H1 (cell line): Measurements from ENCODE around the gene OOSP2. TPM values are rescaled to one million over a fixed set of nuclear protein-coding genes. Genes with fewer than 3 reads are reported as not detected.

Experiments used
- CTCF ChIA-PET: fragments of 300-600 bp; sonication (Branson Sonifier 250); formaldehyde crosslinking; loops from one replicate; lab custom pipeline; 2021; ENCODE audit not compliant: partially characterized antibody; lab: Charles Lee
- POLR2A ChIA-PET: fragments of 300-600 bp; sonication (Branson Sonifier 250); formaldehyde crosslinking; loops from one replicate; lab custom pipeline; 2021; ENCODE audit warnings: inconsistent platforms; ENCODE audit not compliant: partially characterized antibody; lab: Charles Lee
- DNase-seq, 2 experiments: peaks; one replicate each; pipeline versions ENCODE4 v3.0.0 to v3.0.0-alpha.2; 2010 to 2022; ENCODE audit warnings: low spot score in 2 of 2, low read depth in 1 of 2, mixed read lengths in 1 of 2
- FAIRE-seq: peaks from 2 replicates; lab custom pipeline; 2011; peaks lifted over from hg19 to GRCh38; lab: Jason Lieb, UNC
- H2AFZ ChIP-seq: 2 replicates; pipeline ENCODE4 v1.8.1; 2012; ENCODE audit warnings: low read length, inconsistent platforms
- H2AK5ac ChIP-seq: 2 replicates; pipeline ENCODE4 v1.6.1; 2013; ENCODE audit warnings: low read depth, low read length
- H2BK120ac ChIP-seq: replicated peaks from 2 replicates; pipeline ENCODE3; 2013; ENCODE audit warnings: low read depth, low read length, inconsistent platforms
- H2BK12ac ChIP-seq: 2 replicates; pipeline ENCODE4 v1.6.1; 2013; ENCODE audit warnings: low read depth, low read length
- H2BK15ac ChIP-seq: 2 replicates; pipeline ENCODE4 v1.6.1; 2013; ENCODE audit warnings: low read length
- H2BK20ac ChIP-seq: 2 replicates; pipeline ENCODE4 v1.6.1; 2013; ENCODE audit warnings: low read length
- H2BK5ac ChIP-seq: 2 replicates; pipeline ENCODE4 v1.6.1; 2013; ENCODE audit warnings: low read depth, low read length
- H3K14ac ChIP-seq: 2 replicates; pipeline ENCODE4 v1.6.1; 2013; ENCODE audit warnings: inconsistent platforms; ENCODE audit not compliant: insufficient read length
- H3K18ac ChIP-seq: 2 replicates; pipeline ENCODE4 v1.6.1; 2013; ENCODE audit warnings: low read length; ENCODE audit errors: extremely low read depth
- H3K23ac ChIP-seq: 2 replicates; pipeline ENCODE4 v1.6.1; 2013; ENCODE audit warnings: inconsistent platforms; ENCODE audit not compliant: insufficient read length
- H3K23me2 ChIP-seq: 2 replicates; pipeline ENCODE4 v1.6.1; 2013; ENCODE audit warnings: low read depth, low read length
- H3K27ac ChIP-seq: 2 replicates; pipeline ENCODE4 v1.6.1; 2011; ENCODE audit warnings: low read depth, low read length, inconsistent platforms
- H3K27me3 ChIP-seq, 4 experiments: replicated peaks in 1 of 4; 1 replicate in 1 of 4; 2 replicates in 3 of 4; pipeline versions ENCODE4 v1.6.1 to v1.8.1; 2011 to 2013; ENCODE audit warnings: low read length in 3 of 4, mild to moderate bottlenecking in 3 of 4, inconsistent platforms in 2 of 4, mixed read lengths in 2 of 4, moderate library complexity in 1 of 4; ENCODE audit not compliant: control insufficient read depth in 3 of 4, insufficient read depth in 3 of 4; ENCODE audit errors: extremely low read depth in 1 of 4
- H3K36me3 ChIP-seq, 4 experiments: 2 replicates each; pipeline versions ENCODE4 v1.6.1 to v1.8.1; 2011 to 2013; ENCODE audit warnings: mild to moderate bottlenecking in 4 of 4, low read length in 3 of 4, moderate library complexity in 2 of 4, control low read depth in 1 of 4, inconsistent platforms in 1 of 4; ENCODE audit not compliant: insufficient read depth in 4 of 4, control insufficient read depth in 2 of 4
- H3K4ac ChIP-seq: replicated peaks from 2 replicates; pipeline ENCODE3; 2013; ENCODE audit warnings: low read length, low read depth, mixed read lengths, inconsistent platforms; ENCODE audit not compliant: insufficient read length
- H3K4me1 ChIP-seq, 4 experiments: replicated peaks in 1 of 4; 1 replicate in 1 of 4; 2 replicates in 3 of 4; pipeline versions ENCODE4 v1.6.1 to v1.8.1; 2011 to 2013; ENCODE audit warnings: low read length in 3 of 4, inconsistent platforms in 2 of 4, mixed read lengths in 1 of 4; ENCODE audit not compliant: insufficient read depth in 4 of 4, control insufficient read depth in 3 of 4
- H3K4me2 ChIP-seq, 2 experiments: 2 replicates each; pipeline versions ENCODE4 v1.6.1 to v1.8.1; 2011 to 2013; ENCODE audit warnings: low read depth in 2 of 2, low read length in 2 of 2, control low read depth in 1 of 2, inconsistent platforms in 1 of 2, mild to moderate bottlenecking in 1 of 2; ENCODE audit not compliant: insufficient read depth in 1 of 2
- H3K4me3 ChIP-seq, 4 experiments: fragments of 200-600, 300-600 bp in 1 of 4; sonication (generic), shearing (Covaris generic), sonication (Bioruptor Twin) in 1 of 4; 2 replicates each; pipeline versions ENCODE4 v1.5.1 to v1.8.1; 2011 to 2016; ENCODE audit warnings: low read length in 4 of 4, low read depth in 3 of 4, control low read depth in 2 of 4, inconsistent platforms in 2 of 4, mild to moderate bottlenecking in 2 of 4, mixed read lengths in 1 of 4, moderate library complexity in 1 of 4; ENCODE audit not compliant: insufficient read depth in 2 of 4; ENCODE audit errors: extremely low read depth in 1 of 4
- H3K56ac ChIP-seq: replicated peaks from 2 replicates; pipeline ENCODE3; 2013; ENCODE audit warnings: low read depth, mild to moderate bottlenecking, mixed read lengths, low read length, inconsistent platforms; ENCODE audit not compliant: insufficient read length
- H3K79me1 ChIP-seq: 2 replicates; pipeline ENCODE4 v1.6.1; 2013; ENCODE audit warnings: low read depth, low read length, control low read depth
- H3K79me2 ChIP-seq, 2 experiments: 2 replicates each; pipeline versions ENCODE4 v1.6.1 to v1.8.1; 2012 to 2013; ENCODE audit warnings: low read length in 2 of 2, mild to moderate bottlenecking in 2 of 2, inconsistent platforms in 1 of 2; ENCODE audit not compliant: insufficient read depth in 2 of 2, control insufficient read depth in 1 of 2
- H3K9ac ChIP-seq, 4 experiments: replicated peaks in 1 of 4; 1 replicate in 1 of 4; 2 replicates in 3 of 4; pipeline versions ENCODE4 v1.6.1 to v1.8.1; 2011 to 2013; ENCODE audit warnings: low read depth in 3 of 4, low read length in 3 of 4, control low read depth in 2 of 4, mild to moderate bottlenecking in 2 of 4, moderate library complexity in 2 of 4, inconsistent platforms in 1 of 4; ENCODE audit errors: extremely low read depth in 1 of 4
- H3K9me3 ChIP-seq, 2 experiments: 2 replicates each; pipeline versions ENCODE4 v1.6.1 to v1.8.1; 2012 to 2013; ENCODE audit warnings: mild to moderate bottlenecking in 2 of 2, moderate library complexity in 2 of 2, control low read depth in 1 of 2, inconsistent platforms in 1 of 2, low read depth in 1 of 2, low read length in 1 of 2, mixed read lengths in 1 of 2; ENCODE audit not compliant: insufficient read depth in 2 of 2
- H4K20me1 ChIP-seq, 2 experiments: replicated peaks in 1 of 2; 2 replicates each; pipeline versions ENCODE3 to v1.8.1; 2011 to 2013; ENCODE audit warnings: inconsistent platforms in 2 of 2, low read length in 2 of 2, mild to moderate bottlenecking in 1 of 2; ENCODE audit not compliant: insufficient read depth in 2 of 2, control insufficient read depth in 1 of 2
- H4K5ac ChIP-seq: 2 replicates; pipeline ENCODE4 v1.6.1; 2013; ENCODE audit warnings: low read length, low read depth, mixed read lengths, inconsistent platforms; ENCODE audit not compliant: insufficient read length
- H4K8ac ChIP-seq: 2 replicates; pipeline ENCODE4 v1.8.0; 2013; ENCODE audit warnings: mild to moderate bottlenecking, moderate library complexity, low read length, inconsistent platforms; ENCODE audit not compliant: insufficient read depth; ENCODE audit errors: extremely low read depth
- H4K91ac ChIP-seq: replicated peaks from 2 replicates; pipeline ENCODE3; 2013; ENCODE audit warnings: low read length, mixed read lengths, inconsistent platforms; ENCODE audit not compliant: insufficient read length
- CHD1 ChIP-seq: IDR thresholded peaks from 2 replicates; pipeline ENCODE4 v1.6.1; 2012; ENCODE audit warnings: low read depth, low read length, improper control_type of control experiment
- FOSL1 ChIP-seq: IDR thresholded peaks from 2 replicates; pipeline ENCODE4 v1.6.1; 2011; ENCODE audit warnings: mild to moderate bottlenecking, low read depth, low read length, moderate library complexity; ENCODE audit not compliant: insufficient read depth
- RFX5 ChIP-seq: IDR thresholded peaks from 2 replicates; pipeline ENCODE4 v1.6.1; 2011; ENCODE audit warnings: low read depth, low read length, improper control_type of control experiment, borderline replicate concordance
- WGBS, 2 experiments: shearing (Covaris generic) in 1 of 2; methylation state at CpG; one replicate each; pipeline versions ENCODE4 v1.1.6 to v1.1.7; 2013 to 2015; ENCODE audit warnings: low lambda C conversion rate in 2 of 2, mixed read lengths in 2 of 2, inconsistent platforms in 1 of 2, low coverage in 1 of 2, missing lambda C conversion rate in 1 of 2; ENCODE audit not compliant: insufficient replicate concordance in 2 of 2, insufficient coverage in 1 of 2, insufficient read length in 1 of 2; ENCODE audit errors: extremely low coverage in 1 of 2, missing lambda C conversion rate in 1 of 2; 5-methylcytosine and 5-hydroxymethylcytosine counted together
- polyA plus RNA-seq, 7 experiments: library from polyadenylated mRNA; depleted of rRNA in 3 of 7; stranded (reverse) in 5 of 7; unstranded in 2 of 7; fragments of >200 nt in 5 of 7; fragments of 200-250 nt in 2 of 7; gene quantifications; 1 replicate in 5 of 7; 2 replicates in 1 of 7; 4 replicates in 1 of 7; pipeline versions ENCODE4 v1.2.1 to v1.2.3, GENCODE V29; 2011 to 2013; ENCODE audit warnings: missing spikeins in 2 of 7, mixed read lengths in 2 of 7
- total RNA-seq: library from RNA; stranded (reverse); fragmentation: NEBNext Ultra II Directional; extraction: Animal tissue kit (Norgen Biotek cat#: 25700); gene quantifications from 2 replicates; pipeline ENCODE4 v1.2.1, GENCODE V29; 2021

The OOSP2 gene
- total and polyA plus RNA-seq, 2 of the 8 experiments (the other 6 are each of a cell fraction or from before 2014, with no cell fraction given) = not detected

- Histone ChIP-seq H2BK12ac (no peak overlapping the region), H3K23ac (no peak overlapping the region), H2AFZ (no peak overlapping the region; the same call in 1 of the 2 replicates), H2BK5ac (no peak overlapping the region), H3K18ac (no peak overlapping the region), H3K36me3 (no peaks in the 10 kb centered on the region), H3K4ac (no peak overlapping the region), H3K9me3 (no peaks in the 10 kb centered on the region), H3K56ac (no peak overlapping the region), H4K8ac (no peak overlapping the region), H3K4me3 (no peak overlapping the region), H3K9ac (no peak overlapping the region), H3K27ac (no peak overlapping the region), H3K79me1 (no peaks in the 10 kb centered on the region), H3K27me3 (no peaks in the 10 kb centered on the region), H3K4me1 (no peaks in the 10 kb centered on the region), H3K14ac (no peak overlapping the region), H2BK120ac (no peak overlapping the region), H2BK15ac (no peak overlapping the region), H3K23me2 (no peaks in the 10 kb centered on the region), H4K5ac (no peak overlapping the region), H4K20me1 (no peaks in the 10 kb centered on the region), H2BK20ac (no peak overlapping the region), H2AK5ac (no peak overlapping the region), H3K4me2 (no peak overlapping the region), H4K91ac (no peak overlapping the region), H3K79me2 (no peaks in the 10 kb centered on the region)
- DNase-seq = no peak
- TF ChIP-seq FOSL1 (no peak), CHD1 (no peak), RFX5 (no peak)
- 85% methylated on average over 1 of the region's 1 CpG; no CpG with 5 or more reads in 1 of the 2 experiments for WGBS, 2 experiments
- no peak for FAIRE-seq
- ChIA-PET POLR2A (no interaction called here), CTCF (interaction anchor here (0.6 kb wide), 1 partner anchor 154 kb away, joined by 3 read pairs; no protein-coding TSS in a partner anchor)
These were observed 57.0 kb downstream of the OOSP2 start for GRCh38 chr11:60097189-60097588.

Other genes with a start within 250 kb of the OOSP2 start
- gene MRPL16, start 229.6 kb upstream of the OOSP2 start, total RNA-seq = 76.8 and 79.8 TPM in 2 replicates
- 69.2 and 72.3 TPM in 2 replicates for gene MRPL16, start 229.6 kb upstream of the OOSP2 start, polyA plus RNA-seq (2011; rRNA removed)
- gene CBLIF, start 194.9 kb upstream of the OOSP2 start, total RNA-seq = not detected in 2 replicates
- gene CBLIF, start 194.9 kb upstream of the OOSP2 start, polyA plus RNA-seq (2011; rRNA removed) = not detected in 2 replicates
- not detected in 2 replicates for gene TCN1, start 173.9 kb upstream of the OOSP2 start, total RNA-seq
- not detected in 2 replicates for gene TCN1, start 173.9 kb upstream of the OOSP2 start, polyA plus RNA-seq (2011; rRNA removed)
- gene OOSP3, start 161.6 kb upstream of the OOSP2 start, total RNA-seq = not detected in 2 replicates
- gene OOSP3, start 161.6 kb upstream of the OOSP2 start, polyA plus RNA-seq (2011; rRNA removed) = not detected in 2 replicates
- not detected in 2 replicates for gene OOSP1, start 102.0 kb upstream of the OOSP2 start, total RNA-seq
- gene OOSP1, start 102.0 kb upstream of the OOSP2 start, polyA plus RNA-seq (2011; rRNA removed) = not detected in 2 replicates
- gene OOSP4A, start 76.4 kb upstream of the OOSP2 start, total RNA-seq = not detected in 2 replicates
- not detected in 2 replicates for gene OOSP4A, start 76.4 kb upstream of the OOSP2 start, polyA plus RNA-seq (2011; rRNA removed)
- not detected in 2 replicates for gene OOSP4B, start 23.2 kb upstream of the OOSP2 start, total RNA-seq
- not detected in 2 replicates for gene OOSP4B, start 23.2 kb upstream of the OOSP2 start, polyA plus RNA-seq (2011; rRNA removed)
- gene MS4A3, start 16.3 kb downstream of the OOSP2 start, total RNA-seq = not detected in 2 replicates
- not detected in 2 replicates for gene MS4A3, start 16.3 kb downstream of the OOSP2 start, polyA plus RNA-seq (2011; rRNA removed)
- not detected in 2 replicates for gene MS4A2, start 48.3 kb downstream of the OOSP2 start, total RNA-seq
- gene MS4A2, start 48.3 kb downstream of the OOSP2 start, polyA plus RNA-seq (2011; rRNA removed) = not detected in 2 replicates
- gene MS4A6A, start 142.7 kb downstream of the OOSP2 start, total RNA-seq = not detected in 2 replicates
- not detected in 2 replicates for gene MS4A6A, start 142.7 kb downstream of the OOSP2 start, polyA plus RNA-seq (2011; rRNA removed)
- not detected in 2 replicates for gene MS4A4E, start 202.7 kb downstream of the OOSP2 start, total RNA-seq
- gene MS4A4E, start 202.7 kb downstream of the OOSP2 start, polyA plus RNA-seq (2011; rRNA removed) = not detected in 2 replicates
- not detected in 2 replicates for gene MS4A4A, start 240.3 kb downstream of the OOSP2 start, total RNA-seq
- gene MS4A4A, start 240.3 kb downstream of the OOSP2 start, polyA plus RNA-seq (2011; rRNA removed) = not detected in 2 replicates